OCI-LY7 (cell line): ENCODE results near the gene ANKRD9.

Experiments used
- EZH2phosphoT487 ChIP-seq: fragments of 200-600 bp; sonication (generic); IDR thresholded peaks from 2 replicates; pipeline ENCODE4 v1.6.1; 2018; ENCODE audit warnings: low read depth, borderline replicate concordance, mild to moderate bottlenecking, mixed run types, antibody characterized with exemption, low read length, moderate library complexity, mixed read lengths
- TF ChIP-seq, protein P1 (sequence below): fragments of 200-600 bp; sonication (generic); conservative IDR thresholded peaks from 2 replicates; pipeline ENCODE4 v1.5.1; 2014; ENCODE audit warnings: mild to moderate bottlenecking, antibody characterized with exemption, low read length, moderate library complexity, mixed read lengths

DNA sequence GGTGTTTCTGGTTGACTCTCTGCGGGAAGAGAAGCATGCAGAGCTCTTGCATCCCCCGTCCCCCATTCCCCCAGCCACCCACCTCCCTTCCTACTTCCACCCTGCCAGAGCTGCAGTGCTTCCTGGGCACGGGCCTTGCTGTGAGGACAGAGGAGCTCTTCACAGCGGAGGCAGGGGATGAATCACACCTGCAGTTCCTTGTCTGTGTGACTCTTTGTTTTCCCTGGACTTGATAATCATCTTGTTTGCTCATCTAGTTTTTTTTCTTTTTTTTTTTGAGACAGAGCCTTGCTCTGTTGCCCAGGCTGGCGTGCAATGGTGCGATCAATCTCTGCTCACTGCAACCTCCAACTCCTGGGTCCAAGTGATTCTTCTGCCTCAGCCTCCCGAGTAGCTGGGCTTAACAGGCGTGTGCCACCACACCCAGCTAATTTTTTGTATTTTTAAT is 27.8 kb downstream of the ANKRD9 start:
- TF ChIP-seq, protein P1, sequence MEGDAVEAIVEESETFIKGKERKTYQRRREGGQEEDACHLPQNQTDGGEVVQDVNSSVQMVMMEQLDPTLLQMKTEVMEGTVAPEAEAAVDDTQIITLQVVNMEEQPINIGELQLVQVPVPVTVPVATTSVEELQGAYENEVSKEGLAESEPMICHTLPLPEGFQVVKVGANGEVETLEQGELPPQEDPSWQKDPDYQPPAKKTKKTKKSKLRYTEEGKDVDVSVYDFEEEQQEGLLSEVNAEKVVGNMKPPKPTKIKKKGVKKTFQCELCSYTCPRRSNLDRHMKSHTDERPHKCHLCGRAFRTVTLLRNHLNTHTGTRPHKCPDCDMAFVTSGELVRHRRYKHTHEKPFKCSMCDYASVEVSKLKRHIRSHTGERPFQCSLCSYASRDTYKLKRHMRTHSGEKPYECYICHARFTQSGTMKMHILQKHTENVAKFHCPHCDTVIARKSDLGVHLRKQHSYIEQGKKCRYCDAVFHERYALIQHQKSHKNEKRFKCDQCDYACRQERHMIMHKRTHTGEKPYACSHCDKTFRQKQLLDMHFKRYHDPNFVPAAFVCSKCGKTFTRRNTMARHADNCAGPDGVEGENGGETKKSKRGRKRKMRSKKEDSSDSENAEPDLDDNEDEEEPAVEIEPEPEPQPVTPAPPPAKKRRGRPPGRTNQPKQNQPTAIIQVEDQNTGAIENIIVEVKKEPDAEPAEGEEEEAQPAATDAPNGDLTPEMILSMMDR, result no peak
- no peak for TF ChIP-seq EZH2phosphoT487
